AG04450 (cell line): ENCODE measurements around the gene ARMC10. TPM values are rescaled to one million over a fixed set of nuclear protein-coding genes. Genes with fewer than 3 reads are reported as not detected.

Source experiments
- CTCF ChIA-PET: fragments of 300-600, 350-600 bp; formaldehyde crosslinking; extraction: SDS; loops from one replicate; lab custom pipeline; 2022; ENCODE audit warnings: antibody characterized with exemption, inconsistent platforms; lab: Charles Lee
- POLR2A ChIA-PET: fragments of 350-600 bp; formaldehyde crosslinking; extraction: SDS; loops from one replicate; lab custom pipeline; 2021; ENCODE audit warnings: antibody characterized with exemption, inconsistent platforms; lab: Yijun Ruan, JAX
- DNase-seq: peaks from one replicate; pipeline ENCODE4 v3.0.0-alpha.2; 2011; ENCODE audit warnings: low read depth, low spot score
- H3K27ac ChIP-seq: one replicate; pipeline ENCODE4 v1.5.1; 2012; ENCODE audit warnings: low read depth, low read length, control low read depth
- H3K27me3 ChIP-seq: one replicate; pipeline ENCODE4 v1.6.0; 2012; ENCODE audit warnings: low read length; ENCODE audit not compliant: control insufficient read depth, insufficient read depth
- H3K4me3 ChIP-seq: 2 replicates; pipeline ENCODE4 v1.5.1; 2011; ENCODE audit warnings: mild to moderate bottlenecking, low read depth, low read length, control low read depth
- H3K9me3 ChIP-seq: 2 replicates; pipeline ENCODE4 v1.5.1; 2012; ENCODE audit warnings: low read length; ENCODE audit not compliant: control insufficient read depth, insufficient read depth
- CTCF ChIP-seq: IDR thresholded peaks from 2 replicates; pipeline ENCODE4 v1.5.1; 2011; ENCODE audit warnings: low read depth, low read length, control low read depth, inconsistent platforms
- polyA plus RNA-seq: library from polyadenylated mRNA; depleted of rRNA; stranded (reverse); fragments of >200 nt; gene quantifications from 2 replicates; pipeline ENCODE4 v1.2.3, GENCODE V29; 2011

ARMC10 gene
- polyA plus RNA-seq, 1 experiment = 54.9 TPM

- H3K4me3 ChIP-seq = no peak overlapping the region
- TF ChIP-seq CTCF = no peak
- ChIA-PET POLR2A (no interaction called here), CTCF (interaction anchor here (0.6 kb wide), 1 partner anchor 54 kb away, joined by 3 read pairs; no protein-coding TSS in a partner anchor)
- H3K27ac ChIP-seq = no peak overlapping the region
- DNase-seq = no peak
- H3K27me3 ChIP-seq = no peaks in the 10 kb centered on the region
- no peaks in the 10 kb centered on the region for H3K9me3 ChIP-seq
These were observed 58.2 kb downstream of the ARMC10 start for GRCh38 chr7:103132995-103133688.

GRCh38 chr7:103134836-103135554 is 60.1 kb downstream of the ARMC10 start:
- no peak for DNase-seq
- ChIA-PET CTCF (interaction anchor here (0.6 kb wide), 1 partner anchor 1991 kb away, joined by 3 read pairs; no protein-coding TSS in a partner anchor), POLR2A (no interaction called here)
- Histone ChIP-seq H3K27ac (no peak overlapping the region), H3K27me3 (no peaks in the 10 kb centered on the region), H3K9me3 (no peaks in the 10 kb centered on the region), H3K4me3 (no peak overlapping the region)
- TF ChIP-seq CTCF = no peak

GRCh38 chr7:103140061-103140460 is 65.1 kb downstream of the ARMC10 start:
- H3K4me3 ChIP-seq = no peak overlapping the region
- ChIA-PET CTCF (interaction anchor here (1.3 kb wide), 1 partner anchor 64 kb away, joined by 4 read pairs; the partner anchor contains the start of gene ARMC10), POLR2A (no interaction called here)
- no peaks in the 10 kb centered on the region for H3K9me3 ChIP-seq
- DNase-seq = no peak
- H3K27me3 ChIP-seq = no peaks in the 10 kb centered on the region
- TF ChIP-seq CTCF = no peak
- no peak overlapping the region for H3K27ac ChIP-seq

- POLR2A ChIA-PET = no interaction called here
- CTCF ChIA-PET = interaction anchor here (0.6 to 1.3 kb wide), 2 partner anchors 65 to 74 kb away, joined by 3 to 4 read pairs; partner anchors contain the start of gene ARMC10
- Histone ChIP-seq H3K9me3 (no peaks in the 10 kb centered on the region), H3K27ac (no peak overlapping the region), H3K4me3 (no peak overlapping the region), H3K27me3 (no peaks in the 10 kb centered on the region)
- TF ChIP-seq CTCF = no peak
- DNase-seq = no peak
These were observed 65.7 kb downstream of the ARMC10 start for GRCh38 chr7:103140685-103141084.
